Endothelial cell (in vitro differentiated cells): ENCODE measurements around the gene TRIM2. TPM values are rescaled to one million over a fixed set of nuclear protein-coding genes. Genes with fewer than 3 reads are reported as not detected.

Experiments used
- DNase-seq: peaks from one replicate; pipeline ENCODE4 v3.0.0; 2021; ENCODE audit warnings: low spot score
- H3K27ac Mint-ChIP-seq: one replicate; pipeline ENCODE4 v1.8.0; 2021; ENCODE audit warnings: mixed read lengths, inconsistent platforms; ENCODE audit not compliant: unreplicated experiment
- H3K27me3 Mint-ChIP-seq: one replicate; pipeline ENCODE4 v1.8.0; 2021; ENCODE audit warnings: mild to moderate bottlenecking, moderate library complexity, mixed read lengths, inconsistent platforms; ENCODE audit not compliant: unreplicated experiment
- H3K36me3 Mint-ChIP-seq: one replicate; pipeline ENCODE4 v1.8.0; 2021; ENCODE audit warnings: mild to moderate bottlenecking, low read depth, mixed read lengths, inconsistent platforms; ENCODE audit not compliant: unreplicated experiment
- H3K4me1 Mint-ChIP-seq: one replicate; pipeline ENCODE4 v1.8.0; 2021; ENCODE audit warnings: mild to moderate bottlenecking, mixed read lengths, inconsistent platforms; ENCODE audit not compliant: unreplicated experiment
- H3K4me3 Mint-ChIP-seq: one replicate; pipeline ENCODE4 v1.8.0; 2021; ENCODE audit warnings: mild to moderate bottlenecking, mixed read lengths, inconsistent platforms; ENCODE audit not compliant: unreplicated experiment
- H3K9me3 Mint-ChIP-seq: one replicate; pipeline ENCODE4 v1.8.0; 2021; ENCODE audit warnings: mixed read lengths, inconsistent platforms; ENCODE audit not compliant: unreplicated experiment
- CTCF ChIP-seq: fragments of 200-600 bp; sonication (generic); IDR thresholded peaks from one replicate; pipeline ENCODE4 v1.5.0; 2021; ENCODE audit warnings: antibody characterized with exemption; ENCODE audit not compliant: unreplicated experiment
- total RNA-seq: library from RNA; stranded (reverse); fragmentation: NEBNext Ultra II Directional; extraction: Animal tissue kit (Norgen Biotek cat#: 25700); gene quantifications from one replicate; pipeline ENCODE4 v1.2.1, GENCODE V29; 2021; ENCODE audit not compliant: unreplicated experiment

Gene TRIM2
- total RNA-seq, 1 donor from 2014 or later: 15.4 TPM

- Mint-ChIP-seq H3K4me3 (no peak overlapping the region), H3K4me1 (peaks cover 38% of the 10 kb centered on the region), H3K27me3 (peaks cover 12% of the 10 kb centered on the region), H3K36me3 (no peaks in the 10 kb centered on the region), H3K27ac (no peak overlapping the region), H3K9me3 (no peaks in the 10 kb centered on the region)
- no peak for TF ChIP-seq CTCF
- DNase-seq: no peak
Measured at GRCh38 chr4:153224474-153224873, 20.2 kb downstream of the TRIM2 start.

- TF ChIP-seq CTCF: no peak
- Mint-ChIP-seq H3K4me3 (no peak overlapping the region), H3K27ac (no peak overlapping the region), H3K4me1 (peaks cover 38% of the 10 kb centered on the region), H3K9me3 (no peaks in the 10 kb centered on the region), H3K27me3 (peaks cover 7% of the 10 kb centered on the region), H3K36me3 (no peaks in the 10 kb centered on the region)
- DNase-seq: no peak
Measured at GRCh38 chr4:153227469-153228075, 23.3 kb downstream of the TRIM2 start.

- DNase-seq: no peak
- Mint-ChIP-seq H3K4me3 (peak overlapping the region; percentile 68), H3K4me1 (peaks cover 43% of the 10 kb centered on the region), H3K9me3 (no peaks in the 10 kb centered on the region), H3K36me3 (no peaks in the 10 kb centered on the region), H3K27ac (no peak overlapping the region), H3K27me3 (peaks cover 8% of the 10 kb centered on the region)
- TF ChIP-seq CTCF: no peak
Measured at GRCh38 chr4:153228512-153229140, 24.4 kb downstream of the TRIM2 start.

GRCh38 chr4:153229545-153229944 is 25.3 kb downstream of the TRIM2 start:
- peaks cover 42% of the 10 kb centered on the region for H3K4me1 Mint-ChIP-seq
- H3K4me3 Mint-ChIP-seq: no peak overlapping the region
- DNase-seq: no peak
- no peaks in the 10 kb centered on the region for H3K9me3 Mint-ChIP-seq
- no peaks in the 10 kb centered on the region for H3K36me3 Mint-ChIP-seq
- no peak overlapping the region for H3K27ac Mint-ChIP-seq
- peaks cover 8% of the 10 kb centered on the region for H3K27me3 Mint-ChIP-seq
- no peak for TF ChIP-seq CTCF

- no peaks in the 10 kb centered on the region for H3K36me3 Mint-ChIP-seq
- peak; percentile 30 for DNase-seq
- H3K27me3 Mint-ChIP-seq: peaks cover 11% of the 10 kb centered on the region
- no peak overlapping the region for H3K4me3 Mint-ChIP-seq
- H3K27ac Mint-ChIP-seq: peak overlapping the region; percentile 50
- H3K4me1 Mint-ChIP-seq: peaks cover 31% of the 10 kb centered on the region
- H3K9me3 Mint-ChIP-seq: no peaks in the 10 kb centered on the region
- TF ChIP-seq CTCF: no peak
Measured at GRCh38 chr4:153232768-153233167, 28.5 kb downstream of the TRIM2 start.
